Left lung (tissue), 10 donors: ENCODE results near the gene RTBDN. TPM values are rescaled to one million over a fixed set of nuclear protein-coding genes. Genes with fewer than 3 reads are reported as not detected.

Experiments used
- ATAC-seq: fragments of 200-7000 bp; cut with Tn5 transposase; one replicate; pipeline ENCODE4 v1.9.1; 2020; ENCODE audit warnings: moderate library complexity
- DNase-seq, 4 donors: peaks; one replicate each; pipeline ENCODE4 v3.0.0-alpha.2; 2013 to 2020
- H3K27ac ChIP-seq, 2 donors: fragments of 200-600 bp; sonication (generic) in 1 of 2; one replicate each; pipeline versions ENCODE4 v1.5.0 to v1.8.0; 2020 to 2021
- H3K27me3 ChIP-seq, 2 donors: fragments of 200-600 bp; sonication (generic) in 1 of 2; one replicate each; pipeline versions ENCODE4 v1.5.0 to v1.8.0; 2020 to 2021
- H3K36me3 ChIP-seq, 2 donors: fragments of 200-600 bp; sonication (generic) in 1 of 2; one replicate each; pipeline versions ENCODE4 v1.5.0 to v1.8.0; 2020 to 2021
- H3K4me1 ChIP-seq, 2 donors: fragments of 200-600 bp; one replicate each; pipeline ENCODE4 v1.8.0; 2021
- H3K4me3 ChIP-seq, 2 donors: fragments of 200-600 bp; sonication (generic) in 1 of 2; one replicate each; pipeline versions ENCODE4 v1.5.0 to v1.8.0; 2020 to 2021; ENCODE audit warnings: mild to moderate bottlenecking in 1 of 2
- H3K9me3 ChIP-seq, 2 donors: fragments of 200-600 bp; sonication (generic) in 1 of 2; one replicate each; pipeline versions ENCODE4 v1.5.0 to v1.8.0; 2020 to 2021
- intact Hi-C, 2 donors: fragments of 100-400 bp; cut with DNase I; formaldehyde crosslinking; loops; one replicate each; pipeline versions ENCODE4 v1.11.2 to v1.14.2; 2022
- microRNA-seq, 2 donors: library from miRNA; unstranded; fragments of <30 nt; microRNA quantifications; one replicate each; pipeline ENCODE4, GENCODE V29; 2019
- polyA plus RNA-seq, 6 donors: library from polyadenylated mRNA; unstranded; fragments of 120-200 nt; gene quantifications; one replicate each; pipeline ENCODE4 v1.2.1, GENCODE V29; 2013; ENCODE audit not compliant: insufficient read length in 6 of 6
- total RNA-seq, 2 donors: library from RNA; stranded (reverse); fragmentation: NEBNext Ultra II Directional; extraction: Animal tissue kit (Norgen Biotek cat#: 25700); gene quantifications; one replicate each; pipeline ENCODE4 v1.2.1, GENCODE V29; 2021
- TF ChIP-seq, protein P1 (sequence below), 2 donors: fragments of 200-600 bp; sonication (generic) in 1 of 2; IDR thresholded peaks; one replicate each; pipeline versions ENCODE4 v1.5.0 to v1.8.0; 2021; ENCODE audit warnings: antibody characterized with exemption in 2 of 2
- donor health status: DM: no; HTN: yes; CAD: no.
- donor health status: DM: no; HTN: no; CAD: no.

Gene RTBDN
- total and polyA plus RNA-seq, 8 donors = 0.17 to 0.21 (median 0.20) TPM; not detected in 5

GRCh38 chr19:12779162-12779993 lies 55.0 kb downstream of the RTBDN start:
- Histone ChIP-seq H3K27me3 (no peaks in the 10 kb centered on the region), H3K27ac (peak overlapping the region; percentile 92 to 95), H3K36me3 (no peaks in the 10 kb centered on the region), H3K4me1 (peaks cover 25 to 82% of the 10 kb centered on the region in 2 donors), H3K9me3 (no peaks in the 10 kb centered on the region), H3K4me3 (peak overlapping the region in 1 of 2 donors; percentile 59)
- TF ChIP-seq, protein P1, sequence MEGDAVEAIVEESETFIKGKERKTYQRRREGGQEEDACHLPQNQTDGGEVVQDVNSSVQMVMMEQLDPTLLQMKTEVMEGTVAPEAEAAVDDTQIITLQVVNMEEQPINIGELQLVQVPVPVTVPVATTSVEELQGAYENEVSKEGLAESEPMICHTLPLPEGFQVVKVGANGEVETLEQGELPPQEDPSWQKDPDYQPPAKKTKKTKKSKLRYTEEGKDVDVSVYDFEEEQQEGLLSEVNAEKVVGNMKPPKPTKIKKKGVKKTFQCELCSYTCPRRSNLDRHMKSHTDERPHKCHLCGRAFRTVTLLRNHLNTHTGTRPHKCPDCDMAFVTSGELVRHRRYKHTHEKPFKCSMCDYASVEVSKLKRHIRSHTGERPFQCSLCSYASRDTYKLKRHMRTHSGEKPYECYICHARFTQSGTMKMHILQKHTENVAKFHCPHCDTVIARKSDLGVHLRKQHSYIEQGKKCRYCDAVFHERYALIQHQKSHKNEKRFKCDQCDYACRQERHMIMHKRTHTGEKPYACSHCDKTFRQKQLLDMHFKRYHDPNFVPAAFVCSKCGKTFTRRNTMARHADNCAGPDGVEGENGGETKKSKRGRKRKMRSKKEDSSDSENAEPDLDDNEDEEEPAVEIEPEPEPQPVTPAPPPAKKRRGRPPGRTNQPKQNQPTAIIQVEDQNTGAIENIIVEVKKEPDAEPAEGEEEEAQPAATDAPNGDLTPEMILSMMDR (IDR thresholded peaks at IDR 0.05) = no peak
- DNase-seq = peak in 3 of 4 donors; percentile 75 to 89 (median 77)
- intact Hi-C loops = loop anchor here in 1 of 2 donors (2.0 kb wide), 1 partner anchor 15 kb away; no protein-coding TSS in a partner anchor
- no peak for ATAC-seq

GRCh38 chr19:12778905-12779161 lies 55.5 kb downstream of the RTBDN start:
- peaks cover 21 to 76% of the 10 kb centered on the region in 2 donors for H3K4me1 ChIP-seq
- H3K4me3 ChIP-seq = peak overlapping the region; percentile 56 to 59
- no peaks in the 10 kb centered on the region for H3K9me3 ChIP-seq
- H3K36me3 ChIP-seq = no peaks in the 10 kb centered on the region
- no peaks in the 10 kb centered on the region for H3K27me3 ChIP-seq
- intact Hi-C loops = loop anchor here in 1 of 2 donors (2.0 kb wide), 1 partner anchor 16 kb away; no protein-coding TSS in a partner anchor
- H3K27ac ChIP-seq = peak overlapping the region; percentile 92 to 95
- DNase-seq (no peak), ATAC-seq (no peak)
- TF ChIP-seq, protein P1 (IDR thresholded peaks at IDR 0.05) = no peak

DNA sequence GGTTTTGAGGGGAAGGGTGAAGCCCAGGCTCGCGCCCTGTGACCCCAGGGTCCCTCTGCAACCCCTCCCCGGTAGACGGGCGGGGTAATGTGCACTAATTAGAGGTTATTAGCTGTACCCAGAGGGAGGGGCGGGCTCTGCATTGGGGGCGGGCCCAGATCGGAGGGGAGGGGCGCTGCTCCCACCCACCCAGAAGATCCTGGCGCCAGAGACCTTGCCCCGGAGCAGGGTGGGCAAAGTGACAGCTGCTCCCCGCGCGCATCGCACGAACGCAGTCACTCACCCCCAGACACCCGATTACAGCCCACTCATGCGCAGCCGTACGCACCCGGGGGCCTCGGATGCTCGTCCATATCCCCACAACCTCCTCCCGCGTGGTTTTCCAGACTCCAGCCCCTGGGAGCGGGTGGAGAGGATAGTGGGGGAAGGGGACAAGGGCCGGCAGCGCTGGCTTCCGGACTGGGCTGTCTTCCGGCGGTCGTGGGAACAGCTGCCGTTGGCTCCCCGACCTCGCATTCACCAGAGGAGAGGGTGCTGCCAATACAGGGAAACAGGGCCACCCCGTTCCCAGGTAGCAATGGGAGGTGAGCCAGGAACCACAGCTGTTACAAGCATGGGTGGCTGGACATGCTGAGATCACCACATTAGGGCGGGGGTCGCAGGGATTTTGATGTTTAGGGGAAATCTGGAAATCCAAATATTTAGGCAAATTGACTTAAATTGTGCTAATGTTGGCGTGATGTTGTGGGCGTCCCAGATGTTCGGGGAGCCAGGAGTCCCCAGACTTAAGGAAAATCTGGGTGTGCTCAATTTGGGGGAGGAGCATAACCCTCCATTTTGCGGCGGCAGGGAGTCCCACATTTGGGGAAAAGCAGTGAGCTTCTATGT lies 56.1 kb downstream of the RTBDN start:
- no peaks in the 10 kb centered on the region for H3K9me3 ChIP-seq
- no peaks in the 10 kb centered on the region for H3K36me3 ChIP-seq
- TF ChIP-seq, protein P1 (IDR thresholded peaks at IDR 0.05) = no peak
- peak overlapping the region; percentile 56 to 59 for H3K4me3 ChIP-seq
- no peaks in the 10 kb centered on the region for H3K27me3 ChIP-seq
- H3K4me1 ChIP-seq = peaks cover 15 to 74% of the 10 kb centered on the region in 2 donors
- intact Hi-C loops = loop anchor here in 1 of 2 donors (2.0 kb wide), 1 partner anchor 17 kb away; no protein-coding TSS in a partner anchor
- peak overlapping the region; percentile 92 to 95 for H3K27ac ChIP-seq
- DNase-seq (peak; percentile 70 to 91 (median 82)), ATAC-seq (peak; percentile 25)

GRCh38 chr19:12777217-12778016 lies 57.0 kb downstream of the RTBDN start:
- no peaks in the 10 kb centered on the region for H3K27me3 ChIP-seq
- peak; percentile 56 to 97 (median 86) for DNase-seq
- H3K4me3 ChIP-seq = peak overlapping the region; percentile 56 to 59
- peaks cover 10 to 66% of the 10 kb centered on the region in 2 donors for H3K4me1 ChIP-seq
- TF ChIP-seq, protein P1 (IDR thresholded peaks at IDR 0.05) = peak; percentile 96 to 97
- intact Hi-C loops = loop anchor here in 1 of 2 donors (2.0 kb wide), 1 partner anchor 17 kb away; no protein-coding TSS in a partner anchor
- H3K36me3 ChIP-seq = no peaks in the 10 kb centered on the region
- ATAC-seq = peak; percentile 60
- H3K27ac ChIP-seq = peak overlapping the region; percentile 92 to 95
- no peaks in the 10 kb centered on the region for H3K9me3 ChIP-seq

Small RNAs within 50 kb of the gene (microRNA-seq; reads per million reads assigned to microRNA genes)
- 0 to 0.14 reads per million in 2 donors for gene MIR5684
- gene MIR6794 = 0 reads per million in 2 donors

Other genes with a start within 250 kb of the RTBDN start
- 10 to 100 TPM in 1 of 2 donors, 1 to 10 TPM in 1; 9.2 to 11.7 TPM for gene ZNF490, start 223.8 kb downstream of the RTBDN start, total RNA-seq
- 1 to 10 TPM; 5.1 to 6.0 (median 5.4) TPM for gene ZNF490, start 223.8 kb downstream of the RTBDN start, polyA plus RNA-seq
- gene ZNF791, start 223.7 kb downstream of the RTBDN start, total RNA-seq = 10 to 100 TPM; 18.0 to 23.3 TPM
- 10 to 100 TPM; 20.6 to 23.8 (median 21.9) TPM for gene ZNF791, start 223.7 kb downstream of the RTBDN start, polyA plus RNA-seq
- gene MAN2B1, start 167.8 kb downstream of the RTBDN start, total RNA-seq = 100 to 1,000 TPM; 164 to 176 TPM
- gene MAN2B1, start 167.8 kb downstream of the RTBDN start, polyA plus RNA-seq = 10 to 100 TPM; 31.7 to 42.8 (median 38.1) TPM
- 10 to 100 TPM in 1 of 2 donors, 1 to 10 TPM in 1; 9.0 to 10.8 TPM for gene WDR83, start 167.8 kb downstream of the RTBDN start, total RNA-seq
- 10 to 100 TPM; 21.7 to 27.1 (median 23.2) TPM for gene WDR83, start 167.8 kb downstream of the RTBDN start, polyA plus RNA-seq
- gene DHPS, start 152.7 kb downstream of the RTBDN start, total RNA-seq = 10 to 100 TPM; 63.8 to 70.1 TPM
- gene DHPS, start 152.7 kb downstream of the RTBDN start, polyA plus RNA-seq = 10 to 100 TPM; 81.4 to 96.9 (median 84.1) TPM
- not detected for gene GNG14, start 146.6 kb downstream of the RTBDN start, total RNA-seq
- under 1 TPM in 2 of 6 donors, not detected in 4; 0.55 to 0.73 TPM for gene GNG14, start 146.6 kb downstream of the RTBDN start, polyA plus RNA-seq
- gene FBXW9, start 137.9 kb downstream of the RTBDN start, total RNA-seq = 1 to 10 TPM; 6.0 to 6.9 TPM
- 10 to 100 TPM in 5 of 6 donors, 1 to 10 TPM in 1; 9.0 to 13.1 (median 10.9) TPM for gene FBXW9, start 137.9 kb downstream of the RTBDN start, polyA plus RNA-seq
- gene TNPO2, start 110.6 kb downstream of the RTBDN start, total RNA-seq = 10 to 100 TPM; 54.8 to 64.3 TPM
- gene TNPO2, start 110.6 kb downstream of the RTBDN start, polyA plus RNA-seq = 10 to 100 TPM; 76.5 to 92.6 (median 80.3) TPM
- gene TRIR, start 99.9 kb downstream of the RTBDN start, total RNA-seq = 100 to 1,000 TPM; 115 to 128 TPM
- gene TRIR, start 99.9 kb downstream of the RTBDN start, polyA plus RNA-seq = 100 to 1,000 TPM; 130 to 183 (median 151) TPM
- gene GET3, start 97.1 kb downstream of the RTBDN start, total RNA-seq = 10 to 100 TPM; 70.4 to 71.2 TPM
- gene GET3, start 97.1 kb downstream of the RTBDN start, polyA plus RNA-seq = 10 to 100 TPM; 51.4 to 66.2 (median 56.2) TPM
- not detected for gene BEST2, start 82.8 kb downstream of the RTBDN start, total RNA-seq
- under 1 TPM in 4 of 6 donors, not detected in 2; 0.08 to 0.17 (median 0.12) TPM for gene BEST2, start 82.8 kb downstream of the RTBDN start, polyA plus RNA-seq
- 10 to 100 TPM; 57.7 to 57.9 TPM for gene HOOK2, start 59.0 kb downstream of the RTBDN start, total RNA-seq
- 10 to 100 TPM; 59.8 to 91.2 (median 78.8) TPM for gene HOOK2, start 59.0 kb downstream of the RTBDN start, polyA plus RNA-seq
- 100 to 1,000 TPM; 131 to 135 TPM for gene JUNB, start 43.1 kb downstream of the RTBDN start, total RNA-seq
- gene JUNB, start 43.1 kb downstream of the RTBDN start, polyA plus RNA-seq = 100 to 1,000 TPM in 1 of 6 donors, 10 to 100 TPM in 5; 11.7 to 278 (median 53.7) TPM
- gene PRDX2, start 32.8 kb downstream of the RTBDN start, total RNA-seq = 100 to 1,000 TPM; 186 to 217 TPM
- 100 to 1,000 TPM; 219 to 267 (median 249) TPM for gene PRDX2, start 32.8 kb downstream of the RTBDN start, polyA plus RNA-seq
- gene THSD8, start 32.5 kb downstream of the RTBDN start, total RNA-seq = 1 to 10 TPM; 6.6 to 9.0 TPM
- gene THSD8, start 32.5 kb downstream of the RTBDN start, polyA plus RNA-seq = 10 to 100 TPM in 1 of 6 donors, 1 to 10 TPM in 5; 2.2 to 11.6 (median 4.9) TPM
- gene RNASEH2A, start 28.0 kb downstream of the RTBDN start, total RNA-seq = 10 to 100 TPM; 10.9 to 16.6 TPM
- 10 to 100 TPM; 29.1 to 47.4 (median 34.3) TPM for gene RNASEH2A, start 28.0 kb downstream of the RTBDN start, polyA plus RNA-seq
- under 1 TPM; 0.15 to 0.29 TPM for gene MAST1, start 3.9 kb upstream of the RTBDN start, total RNA-seq
- 1 to 10 TPM; 1.2 to 2.4 (median 1.6) TPM for gene MAST1, start 3.9 kb upstream of the RTBDN start, polyA plus RNA-seq
- gene DNASE2, start 46.9 kb upstream of the RTBDN start, total RNA-seq = 10 to 100 TPM; 64.8 to 72.8 TPM
- gene DNASE2, start 46.9 kb upstream of the RTBDN start, polyA plus RNA-seq = 10 to 100 TPM; 18.7 to 22.2 (median 20.6) TPM
- gene KLF1, start 52.6 kb upstream of the RTBDN start, total RNA-seq = under 1 TPM in 1 of 2 donors, not detected in 1; 0.50 TPM
- 1 to 10 TPM in 1 of 6 donors, under 1 TPM in 5; 0.35 to 1.2 (median 0.67) TPM for gene KLF1, start 52.6 kb upstream of the RTBDN start, polyA plus RNA-seq
- gene GCDH, start 56.6 kb upstream of the RTBDN start, total RNA-seq = 10 to 100 TPM; 23.6 to 26.7 TPM
- 10 to 100 TPM; 25.6 to 29.2 (median 27.3) TPM for gene GCDH, start 56.6 kb upstream of the RTBDN start, polyA plus RNA-seq
- under 1 TPM in 1 of 2 donors, not detected in 1; 0.41 TPM for gene SYCE2, start 84.7 kb upstream of the RTBDN start, total RNA-seq
- 1 to 10 TPM; 2.3 to 4.1 (median 3.5) TPM for gene SYCE2, start 84.7 kb upstream of the RTBDN start, polyA plus RNA-seq
- 10 to 100 TPM; 40.9 to 59.4 TPM for gene FARSA, start 99.1 kb upstream of the RTBDN start, total RNA-seq
- gene FARSA, start 99.1 kb upstream of the RTBDN start, polyA plus RNA-seq = 10 to 100 TPM; 35.3 to 46.2 (median 41.8) TPM
- 1,000 to 10,000 TPM; 1,387 to 1,778 TPM for gene CALR, start 104.0 kb upstream of the RTBDN start, total RNA-seq
- gene CALR, start 104.0 kb upstream of the RTBDN start, polyA plus RNA-seq = 100 to 1,000 TPM; 654 to 817 (median 801) TPM
- 100 to 1,000 TPM in 1 of 2 donors, 10 to 100 TPM in 1; 74.8 to 118 TPM for gene RAD23A, start 111.3 kb upstream of the RTBDN start, total RNA-seq
- gene RAD23A, start 111.3 kb upstream of the RTBDN start, polyA plus RNA-seq = 10 to 100 TPM; 65.3 to 89.7 (median 75.5) TPM
- gene GADD45GIP1, start 122.6 kb upstream of the RTBDN start, total RNA-seq = 10 to 100 TPM; 14.7 to 20.5 TPM
- 10 to 100 TPM; 22.6 to 35.2 (median 28.4) TPM for gene GADD45GIP1, start 122.6 kb upstream of the RTBDN start, polyA plus RNA-seq
- under 1 TPM in 1 of 2 donors, not detected in 1; 0.13 TPM for gene DAND5, start 135.0 kb upstream of the RTBDN start, total RNA-seq
- gene DAND5, start 135.0 kb upstream of the RTBDN start, polyA plus RNA-seq = under 1 TPM; 0.15 to 0.54 (median 0.32) TPM
- gene NFIX, start 160.9 kb upstream of the RTBDN start, total RNA-seq = 100 to 1,000 TPM; 166 to 237 TPM
- gene NFIX, start 160.9 kb upstream of the RTBDN start, polyA plus RNA-seq = 100 to 1,000 TPM in 4 of 6 donors, 10 to 100 TPM in 2; 92.6 to 139 (median 111) TPM